HEK293 (cell line): Measurements from ENCODE around the gene ADAMTS2.

Experiments
- CTCF ChIA-PET: fragments of 350-600 bp; formaldehyde crosslinking; extraction: SDS; loops from one replicate; lab custom pipeline; 2021; ENCODE audit warnings: antibody characterized with exemption; lab: Yijun Ruan, JAX
- POLR2A ChIA-PET: fragments of 300-600 bp; formaldehyde crosslinking; extraction: SDS; loops from one replicate; lab custom pipeline; 2020; ENCODE audit warnings: antibody characterized with exemption, inconsistent platforms; lab: Yijun Ruan, JAX
- H3K27ac ChIP-seq: fragments of 200-500 bp; sonication (Bioruptor generic); 2 replicates; pipeline ENCODE4 v1.5.1; 2014; ENCODE audit warnings: low read depth, low read length, control low read depth, inconsistent platforms; ENCODE audit errors: extremely low read depth
- H3K36me3 ChIP-seq, 2 experiments: fragments of 200-500 bp in 1 of 2; sonication (Bioruptor generic) in 1 of 2; 1 replicate in 1 of 2; 2 replicates in 1 of 2; pipeline ENCODE4 v1.5.1; 2014 to 2017; ENCODE audit warnings: inconsistent platforms in 2 of 2, low read length in 2 of 2; ENCODE audit not compliant: control insufficient read depth in 2 of 2, insufficient read depth in 1 of 2
- H3K4me1 ChIP-seq: fragments of 200-500 bp; sonication (Bioruptor generic); 2 replicates; pipeline ENCODE4 v1.5.1; 2014; ENCODE audit warnings: mild to moderate bottlenecking, low read length, inconsistent platforms; ENCODE audit not compliant: control insufficient read depth, insufficient read depth
- H3K4me3 ChIP-seq: 2 replicates; pipeline ENCODE4 v1.5.1; 2011; ENCODE audit warnings: low read depth, mild to moderate bottlenecking, control low read depth, low read length, moderate library complexity
- H3K9me3 ChIP-seq: fragments of 200-500 bp; sonication (Bioruptor generic); 2 replicates; pipeline ENCODE4 v1.5.1; 2014; ENCODE audit warnings: low read depth, low read length, inconsistent platforms; ENCODE audit not compliant: control insufficient read depth, insufficient read depth
- BCL11A ChIP-seq: fragments of 450-650 bp; formaldehyde crosslinking; IDR thresholded peaks from 2 replicates; pipeline ENCODE4 v1.5.1; 2016; ENCODE audit warnings: low read depth, missing biosample characterization, missing genetic modification characterization
- CTCF ChIP-seq: fragments of 450-650 bp; formaldehyde crosslinking; IDR thresholded peaks from 2 replicates; pipeline ENCODE4 v1.5.1; 2016; ENCODE audit warnings: missing biosample characterization, missing genetic modification characterization
- HOXA7 ChIP-seq: sonication (generic); formaldehyde crosslinking; IDR thresholded peaks from 2 replicates; pipeline ENCODE4 v1.8.1; 2022; ENCODE audit warnings: missing genetic modification reagents, borderline replicate concordance
- MEIS1 ChIP-seq: sonication (generic); formaldehyde crosslinking; IDR thresholded peaks from 2 replicates; pipeline ENCODE4 v1.8.1; 2022; ENCODE audit warnings: missing genetic modification reagents, mild to moderate bottlenecking, borderline replicate concordance
- SALL2 ChIP-seq: fragments of 450-650 bp; formaldehyde crosslinking; IDR thresholded peaks from 2 replicates; pipeline ENCODE4 v1.5.0; 2017; ENCODE audit warnings: missing biosample characterization, mild to moderate bottlenecking, missing genetic modification characterization, borderline replicate concordance
- SP3 ChIP-seq: fragments of 450-650 bp; formaldehyde crosslinking; IDR thresholded peaks from 2 replicates; pipeline ENCODE4 v1.5.1; 2016; ENCODE audit warnings: missing biosample characterization, missing genetic modification characterization
- SP7 ChIP-seq: fragments of 450-650 bp; formaldehyde crosslinking; IDR thresholded peaks from 2 replicates; pipeline ENCODE4 v1.5.1; 2016; ENCODE audit warnings: missing biosample characterization, missing genetic modification characterization
- ZBTB1 ChIP-seq: fragments of 450-650 bp; formaldehyde crosslinking; IDR thresholded peaks from 2 replicates; pipeline ENCODE4 v1.5.1; 2016; ENCODE audit warnings: missing biosample characterization, missing genetic modification characterization
- ZBTB21 ChIP-seq: fragments of 450-650 bp; formaldehyde crosslinking; IDR thresholded peaks from 2 replicates; pipeline ENCODE4 v1.5.1; 2017; ENCODE audit warnings: missing biosample characterization, missing genetic modification characterization
- ZBTB6 ChIP-seq: fragments of 450-650 bp; formaldehyde crosslinking; IDR thresholded peaks from 2 replicates; pipeline ENCODE4 v1.5.1; 2017; ENCODE audit warnings: missing biosample characterization, missing genetic modification characterization
- ZFHX2 ChIP-seq: fragments of 450-650 bp; formaldehyde crosslinking; conservative IDR thresholded peaks from 2 replicates; pipeline ENCODE4 v1.5.1; 2016; ENCODE audit warnings: missing biosample characterization, missing genetic modification characterization
- ZNF239 ChIP-seq: fragments of 450-650 bp; formaldehyde crosslinking; IDR thresholded peaks from 2 replicates; pipeline ENCODE4 v1.5.1; 2016; ENCODE audit warnings: missing biosample characterization, missing genetic modification characterization
- ZNF37A ChIP-seq: fragments of 450-650 bp; IDR thresholded peaks from 2 replicates; pipeline ENCODE4 v1.5.1; 2018; ENCODE audit warnings: missing biosample characterization, missing genetic modification characterization
- ZNF394 ChIP-seq: fragments of 450-650 bp; formaldehyde crosslinking; IDR thresholded peaks from 2 replicates; pipeline ENCODE4 v1.5.1; 2016; ENCODE audit warnings: missing biosample characterization, missing genetic modification characterization, mild to moderate bottlenecking, moderate library complexity, borderline replicate concordance
- ZNF473 ChIP-seq: fragments of 450-650 bp; formaldehyde crosslinking; IDR thresholded peaks from 2 replicates; pipeline ENCODE4 v1.5.1; 2017; ENCODE audit warnings: missing biosample characterization, missing genetic modification characterization
- ZNF585B ChIP-seq: fragments of 450-650 bp; formaldehyde crosslinking; IDR thresholded peaks from 2 replicates; pipeline ENCODE4 v1.5.1; 2016; ENCODE audit warnings: missing biosample characterization, missing genetic modification characterization
- ZNF600 ChIP-seq: fragments of 450-650 bp; formaldehyde crosslinking; IDR thresholded peaks from 2 replicates; pipeline ENCODE4 v1.5.1; 2016; ENCODE audit warnings: missing biosample characterization, missing genetic modification characterization
- ZNF639 ChIP-seq: fragments of 450-650 bp; formaldehyde crosslinking; IDR thresholded peaks from 2 replicates; pipeline ENCODE4 v1.5.1; 2016; ENCODE audit warnings: missing biosample characterization, missing genetic modification characterization
- ZNF658 ChIP-seq: fragments of 450-650 bp; formaldehyde crosslinking; IDR thresholded peaks from 2 replicates; pipeline ENCODE4; 2016; ENCODE audit warnings: missing biosample characterization, missing genetic modification characterization
- ZNF791 ChIP-seq: fragments of 450-650 bp; formaldehyde crosslinking; IDR thresholded peaks from 2 replicates; pipeline ENCODE4 v1.5.1; 2016; ENCODE audit warnings: missing biosample characterization, missing genetic modification characterization
- ZSCAN30 ChIP-seq: fragments of 450-650 bp; IDR thresholded peaks from 2 replicates; pipeline ENCODE4 v1.5.1; 2018; ENCODE audit warnings: missing biosample characterization, mild to moderate bottlenecking, missing genetic modification characterization, moderate library complexity
- TF ChIP-seq, protein P1 (sequence below): fragments of 450-650 bp; formaldehyde crosslinking; IDR thresholded peaks from 2 replicates; pipeline ENCODE4 v1.5.1; 2017; ENCODE audit warnings: missing biosample characterization, missing genetic modification characterization

ADAMTS2 gene

GRCh38 chr5:179258001-179258921, 87.0 kb downstream of the ADAMTS2 start:
- H3K9me3 ChIP-seq = no peaks in the 10 kb centered on the region
- H3K4me3 ChIP-seq = no peak overlapping the region
- CTCF ChIA-PET = no interaction called here
- H3K27ac ChIP-seq = no peak overlapping the region
- no peaks in the 10 kb centered on the region for H3K36me3 ChIP-seq
- TF ChIP-seq SP3 (tag by site-specific recombination) (no peak), ZNF658 (tag by site-specific recombination) (no peak), ZNF473 (tag by site-specific recombination) (no peak), ZNF600 (tag by site-specific recombination) (no peak), ZBTB6 (tag by site-specific recombination) (no peak), CTCF (tag by site-specific recombination) (no peak), SALL2 (tag by site-specific recombination) (no peak), ZNF239 (tag by site-specific recombination) (no peak)
- H3K4me1 ChIP-seq = no peaks in the 10 kb centered on the region
- POLR2A ChIA-PET = no interaction called here

- Histone ChIP-seq H3K27ac (no peak overlapping the region), H3K4me3 (no peak overlapping the region), H3K4me1 (no peaks in the 10 kb centered on the region), H3K9me3 (no peaks in the 10 kb centered on the region), H3K36me3 (no peaks in the 10 kb centered on the region)
- POLR2A ChIA-PET = no interaction called here
- no peak for TF ChIP-seq ZBTB1
- no peak for TF ChIP-seq ZNF394
- no peak for TF ChIP-seq ZNF791 (tag by site-specific recombination)
- no peak for TF ChIP-seq SP7 (tag by site-specific recombination)
- no peak for TF ChIP-seq ZSCAN30 (tag by site-specific recombination)
- TF ChIP-seq, protein P1, sequence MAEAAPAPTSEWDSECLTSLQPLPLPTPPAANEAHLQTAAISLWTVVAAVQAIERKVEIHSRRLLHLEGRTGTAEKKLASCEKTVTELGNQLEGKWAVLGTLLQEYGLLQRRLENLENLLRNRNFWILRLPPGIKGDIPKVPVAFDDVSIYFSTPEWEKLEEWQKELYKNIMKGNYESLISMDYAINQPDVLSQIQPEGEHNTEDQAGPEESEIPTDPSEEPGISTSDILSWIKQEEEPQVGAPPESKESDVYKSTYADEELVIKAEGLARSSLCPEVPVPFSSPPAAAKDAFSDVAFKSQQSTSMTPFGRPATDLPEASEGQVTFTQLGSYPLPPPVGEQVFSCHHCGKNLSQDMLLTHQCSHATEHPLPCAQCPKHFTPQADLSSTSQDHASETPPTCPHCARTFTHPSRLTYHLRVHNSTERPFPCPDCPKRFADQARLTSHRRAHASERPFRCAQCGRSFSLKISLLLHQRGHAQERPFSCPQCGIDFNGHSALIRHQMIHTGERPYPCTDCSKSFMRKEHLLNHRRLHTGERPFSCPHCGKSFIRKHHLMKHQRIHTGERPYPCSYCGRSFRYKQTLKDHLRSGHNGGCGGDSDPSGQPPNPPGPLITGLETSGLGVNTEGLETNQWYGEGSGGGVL (tag by site-specific recombination) = no peak
- TF ChIP-seq HOXA7 (CRISPR knock-in tag) = no peak
- no peak for TF ChIP-seq BCL11A (tag by site-specific recombination)
- no peak for TF ChIP-seq ZNF585B
- no peak for TF ChIP-seq MEIS1
- no peak for TF ChIP-seq ZNF639 (tag by site-specific recombination)
- TF ChIP-seq ZNF37A (tag by site-specific recombination) = no peak
- TF ChIP-seq ZBTB21 (tag by site-specific recombination) = no peak
- TF ChIP-seq ZFHX2 = no peak
- CTCF ChIA-PET = interaction anchor here (1.1 kb wide), 1 partner anchor 90 kb away, joined by 3 read pairs; no protein-coding TSS in a partner anchor
Measured at GRCh38 chr5:179257176-179257682, 88.0 kb downstream of the ADAMTS2 start.
